Measurements from ENCODE around the gene YDJC.

YDJC gene

DNA sequence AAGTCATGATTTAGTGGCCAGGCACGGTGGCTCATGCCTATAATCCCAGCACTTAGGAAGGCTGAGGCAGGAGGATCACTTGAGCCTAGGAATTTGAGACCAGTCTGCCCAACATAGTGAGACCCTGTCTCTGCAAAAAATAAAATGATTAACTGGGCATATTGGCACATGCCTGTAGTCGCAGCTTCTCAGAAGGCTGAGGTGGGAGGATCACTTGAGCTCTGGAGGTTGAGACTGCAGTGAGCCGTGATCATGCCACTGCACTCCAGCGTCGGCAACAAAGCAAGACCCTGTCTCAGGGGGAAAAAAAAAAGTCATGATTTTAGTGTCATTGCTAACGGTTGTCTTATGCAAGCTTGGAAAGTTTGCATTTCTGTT lies 50.4 kb downstream of the YDJC start:
- no peaks in the 10 kb centered on the region for H3K27me3 ChIP-seq (replicated peaks; ENCODE audit: control insufficient read depth, insufficient read depth, low read length)
- TF ChIP-seq CTCF (IDR thresholded peaks at IDR 0.05; ENCODE audit: insufficient read depth, low read length, poor library complexity, severe bottlenecking), result no peak
- DNase-seq (ENCODE audit: extremely low read depth, insufficient read length), result no peak
- no peak overlapping the region for H3K4me3 ChIP-seq (replicated peaks; ENCODE audit: low read depth, low read length)
- peaks cover 2% of the 10 kb centered on the region for H3K36me3 ChIP-seq (ENCODE audit: control insufficient read depth, insufficient read depth, low read length)

Measured in GM06990 (cell line).